ENCODE results near the gene CAMK1D. TPM values are rescaled to one million over a fixed set of nuclear protein-coding genes. Genes with fewer than 3 reads are reported as not detected.

CAMK1D gene
- polyA plus RNA-seq, 1 of the 3 experiments (the other 2 are of a cell fraction), result 4.1 TPM

DNA sequence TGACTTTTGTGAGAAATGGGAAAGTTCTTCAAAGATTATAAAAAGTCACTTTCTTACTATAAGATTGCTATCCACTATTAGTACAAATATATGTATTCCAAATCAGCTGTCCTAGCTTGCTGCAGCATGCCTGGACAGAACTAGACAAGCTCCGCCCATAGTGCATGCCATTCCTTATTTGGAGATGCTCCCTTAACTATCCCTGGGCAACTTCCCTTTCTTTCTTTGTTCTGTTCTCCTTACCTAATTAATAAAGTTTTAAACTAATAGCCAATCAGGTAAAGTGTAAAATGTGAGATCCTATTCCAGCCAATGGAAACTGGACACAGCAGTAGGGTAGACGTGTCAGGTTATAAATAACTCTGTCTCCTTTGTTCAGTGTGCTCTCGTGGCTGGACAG is 281.9 kb downstream of the CAMK1D start:
- POLR2A ChIA-PET, result no interaction called here
- CTCF ChIA-PET, result no interaction called here
- no peaks in the 10 kb centered on the region; a peak in 1 of 4 replicates for H3K4me1 ChIP-seq (ENCODE audit: control insufficient read depth in 1 of 2, insufficient read depth in 2 of 2, low read depth in 1 of 2, low read length in 1 of 2)
- 81% methylated on average over 3 of the region's 3 CpGs for WGBS (ENCODE audit: low lambda C conversion rate)
- DNase-seq, result no peak
- H3K9me2 ChIP-seq, result no peaks in the 10 kb centered on the region
- no peak overlapping the region for H3K4me3 ChIP-seq (ENCODE audit: low read depth in 2 of 2, low read length in 1 of 2)
- peaks cover 3% of the 10 kb centered on the region for H3F3A ChIP-seq (replicated peaks; ENCODE audit: insufficient read depth)
- H4K20me1 ChIP-seq (ENCODE audit: insufficient read depth), result no peaks in the 10 kb centered on the region
- H2AFZ ChIP-seq (ENCODE audit: low read depth), result no peak overlapping the region
- H3K9me3 ChIP-seq, result no peaks in the 10 kb centered on the region
- no peak overlapping the region for H3K27ac ChIP-seq (ENCODE audit: low read depth in 2 of 2, low read length in 1 of 2)
- no peak overlapping the region for H3K4me2 ChIP-seq
- no peaks in the 10 kb centered on the region for H3K27me3 ChIP-seq (ENCODE audit: insufficient read depth)
- no peak for TF ChIP-seq GABPA (IDR thresholded peaks at IDR 0.05; ENCODE audit: low read depth)
- TF ChIP-seq JUND (IDR thresholded peaks at IDR 0.05), result no peak
- TF ChIP-seq, protein P1, sequence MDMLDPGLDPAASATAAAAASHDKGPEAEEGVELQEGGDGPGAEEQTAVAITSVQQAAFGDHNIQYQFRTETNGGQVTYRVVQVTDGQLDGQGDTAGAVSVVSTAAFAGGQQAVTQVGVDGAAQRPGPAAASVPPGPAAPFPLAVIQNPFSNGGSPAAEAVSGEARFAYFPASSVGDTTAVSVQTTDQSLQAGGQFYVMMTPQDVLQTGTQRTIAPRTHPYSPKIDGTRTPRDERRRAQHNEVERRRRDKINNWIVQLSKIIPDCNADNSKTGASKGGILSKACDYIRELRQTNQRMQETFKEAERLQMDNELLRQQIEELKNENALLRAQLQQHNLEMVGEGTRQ (IDR thresholded peaks at IDR 0.05; ENCODE audit: borderline replicate concordance, low read depth, low read length), result no peak
- no peak for TF ChIP-seq MXI1 (IDR thresholded peaks at IDR 0.05; ENCODE audit: low read depth, low read length)
- no peak for TF ChIP-seq NFIC (IDR thresholded peaks at IDR 0.05; ENCODE audit: borderline replicate concordance)
- TF ChIP-seq, protein P2, sequence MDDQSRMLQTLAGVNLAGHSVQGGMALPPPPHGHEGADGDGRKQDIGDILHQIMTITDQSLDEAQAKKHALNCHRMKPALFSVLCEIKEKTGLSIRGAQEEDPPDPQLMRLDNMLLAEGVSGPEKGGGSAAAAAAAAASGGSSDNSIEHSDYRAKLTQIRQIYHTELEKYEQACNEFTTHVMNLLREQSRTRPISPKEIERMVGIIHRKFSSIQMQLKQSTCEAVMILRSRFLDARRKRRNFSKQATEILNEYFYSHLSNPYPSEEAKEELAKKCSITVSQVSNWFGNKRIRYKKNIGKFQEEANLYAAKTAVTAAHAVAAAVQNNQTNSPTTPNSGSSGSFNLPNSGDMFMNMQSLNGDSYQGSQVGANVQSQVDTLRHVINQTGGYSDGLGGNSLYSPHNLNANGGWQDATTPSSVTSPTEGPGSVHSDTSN (IDR thresholded peaks at IDR 0.05), result no peak
- TF ChIP-seq MEF2A (IDR thresholded peaks at IDR 0.05; ENCODE audit: borderline replicate concordance, low read depth), result no peak
- TF ChIP-seq, protein P3, sequence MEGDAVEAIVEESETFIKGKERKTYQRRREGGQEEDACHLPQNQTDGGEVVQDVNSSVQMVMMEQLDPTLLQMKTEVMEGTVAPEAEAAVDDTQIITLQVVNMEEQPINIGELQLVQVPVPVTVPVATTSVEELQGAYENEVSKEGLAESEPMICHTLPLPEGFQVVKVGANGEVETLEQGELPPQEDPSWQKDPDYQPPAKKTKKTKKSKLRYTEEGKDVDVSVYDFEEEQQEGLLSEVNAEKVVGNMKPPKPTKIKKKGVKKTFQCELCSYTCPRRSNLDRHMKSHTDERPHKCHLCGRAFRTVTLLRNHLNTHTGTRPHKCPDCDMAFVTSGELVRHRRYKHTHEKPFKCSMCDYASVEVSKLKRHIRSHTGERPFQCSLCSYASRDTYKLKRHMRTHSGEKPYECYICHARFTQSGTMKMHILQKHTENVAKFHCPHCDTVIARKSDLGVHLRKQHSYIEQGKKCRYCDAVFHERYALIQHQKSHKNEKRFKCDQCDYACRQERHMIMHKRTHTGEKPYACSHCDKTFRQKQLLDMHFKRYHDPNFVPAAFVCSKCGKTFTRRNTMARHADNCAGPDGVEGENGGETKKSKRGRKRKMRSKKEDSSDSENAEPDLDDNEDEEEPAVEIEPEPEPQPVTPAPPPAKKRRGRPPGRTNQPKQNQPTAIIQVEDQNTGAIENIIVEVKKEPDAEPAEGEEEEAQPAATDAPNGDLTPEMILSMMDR (IDR thresholded peaks at IDR 0.05), result no peak
- no peak for TF ChIP-seq SMC3 (IDR thresholded peaks at IDR 0.05; ENCODE audit: low read depth, low read length)
- TF ChIP-seq POLR2AphosphoS5 (IDR thresholded peaks at IDR 0.05; ENCODE audit: low read depth, low read length), result no peak
- no peaks in the 10 kb centered on the region for H3K79me2 ChIP-seq (ENCODE audit: insufficient read depth)
- H3K36me3 ChIP-seq (replicated peaks in 1 of 2; ENCODE audit: control insufficient read depth in 1 of 2, insufficient read depth in 2 of 2, low read length in 1 of 2), result no peaks in the 10 kb centered on the region
- H3K9ac ChIP-seq, result no peak overlapping the region

DNA sequence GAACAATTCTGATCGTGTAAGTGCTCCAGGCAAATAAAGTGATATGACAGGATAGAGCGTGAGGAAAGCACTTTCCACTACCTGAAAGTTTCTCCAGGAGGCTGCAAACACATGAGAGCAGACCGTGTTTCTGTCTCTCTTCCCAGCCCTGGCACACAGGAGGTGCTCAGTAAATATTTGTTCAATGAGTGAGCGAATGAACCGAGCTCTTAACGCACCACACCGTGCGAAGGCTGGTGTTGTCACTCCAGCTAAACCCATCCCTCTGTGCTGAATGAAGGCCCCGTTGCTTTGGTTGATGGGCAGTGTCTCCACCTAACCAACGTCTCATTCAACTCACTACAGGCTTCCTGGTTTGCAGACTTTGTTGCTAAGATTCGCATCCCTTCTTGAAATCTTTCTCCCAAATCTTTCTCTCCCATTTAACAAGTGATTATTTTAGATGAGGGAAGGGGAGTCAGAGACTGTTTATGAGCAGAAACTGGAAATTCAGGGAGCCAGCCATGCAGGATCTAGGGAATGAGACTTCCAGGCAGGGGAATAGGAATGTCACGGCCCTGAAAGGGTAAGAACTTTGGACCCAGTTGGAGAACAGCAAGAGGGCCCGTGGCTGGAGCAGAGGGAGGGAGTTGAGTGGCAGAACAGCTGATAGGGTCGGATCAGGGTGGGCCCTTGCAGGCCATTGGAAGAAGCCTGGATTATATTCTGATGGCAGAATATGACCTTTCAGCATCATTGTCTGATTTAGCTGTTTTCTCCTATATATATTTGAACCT is 282.6 kb downstream of the CAMK1D start:
- no peak overlapping the region for H2AFZ ChIP-seq (ENCODE audit: low read depth)
- H3K4me2 ChIP-seq, result no peak overlapping the region
- H3K4me1 ChIP-seq (ENCODE audit: control insufficient read depth in 1 of 2, insufficient read depth in 2 of 2, low read depth in 1 of 2, low read length in 1 of 2), result no peaks in the 10 kb centered on the region; a peak in 1 of 4 replicates
- CTCF ChIA-PET, result no interaction called here
- H3K9me2 ChIP-seq, result no peaks in the 10 kb centered on the region
- no peaks in the 10 kb centered on the region for H3K9me3 ChIP-seq
- no peaks in the 10 kb centered on the region for H4K20me1 ChIP-seq (ENCODE audit: insufficient read depth)
- no peaks in the 10 kb centered on the region for H3K27me3 ChIP-seq (ENCODE audit: insufficient read depth)
- no peak overlapping the region for H3K9ac ChIP-seq
- no peak overlapping the region for H3K27ac ChIP-seq (ENCODE audit: low read depth in 2 of 2, low read length in 1 of 2)
- H3F3A ChIP-seq (replicated peaks; ENCODE audit: insufficient read depth), result no peaks in the 10 kb centered on the region
- TF ChIP-seq RAD21 (IDR thresholded peaks at IDR 0.05; ENCODE audit: low read length) (no peak), RCOR1 (IDR thresholded peaks at IDR 0.05; ENCODE audit: low read length) (no peak), MEF2A (IDR thresholded peaks at IDR 0.05; ENCODE audit: borderline replicate concordance, low read depth) (no peak), TAF1 (IDR thresholded peaks at IDR 0.05; ENCODE audit: borderline replicate concordance, low read depth, low read length) (no peak), POLR2AphosphoS5 (IDR thresholded peaks at IDR 0.05; ENCODE audit: low read depth, low read length) (no peak), ELF1 (IDR thresholded peaks at IDR 0.05) (no peak), FOSL2 (IDR thresholded peaks at IDR 0.05; ENCODE audit: borderline replicate concordance, low read depth) (no peak), FOXJ3 (CRISPR knock-in tag; IDR thresholded peaks at IDR 0.05) (no peak), SMC3 (IDR thresholded peaks at IDR 0.05; ENCODE audit: low read depth, low read length) (no peak), SIN3A (IDR thresholded peaks at IDR 0.05; ENCODE audit: borderline replicate concordance, low read depth, low read length) (no peak), TEAD4 (IDR thresholded peaks at IDR 0.05; ENCODE audit: borderline replicate concordance, insufficient read depth) (no peak)
- TF ChIP-seq, protein P4, sequence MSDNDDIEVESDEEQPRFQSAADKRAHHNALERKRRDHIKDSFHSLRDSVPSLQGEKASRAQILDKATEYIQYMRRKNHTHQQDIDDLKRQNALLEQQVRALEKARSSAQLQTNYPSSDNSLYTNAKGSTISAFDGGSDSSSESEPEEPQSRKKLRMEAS (IDR thresholded peaks at IDR 0.05; ENCODE audit: low read depth), result no peak
- TF ChIP-seq, protein P1 (IDR thresholded peaks at IDR 0.05; ENCODE audit: borderline replicate concordance, low read depth, low read length), result no peak
- TF ChIP-seq, protein P2 (IDR thresholded peaks at IDR 0.05), result no peak
- 73% methylated on average over 14 of the region's 14 CpGs for WGBS (ENCODE audit: low lambda C conversion rate)
- H3K36me3 ChIP-seq (replicated peaks in 1 of 2; ENCODE audit: control insufficient read depth in 1 of 2, insufficient read depth in 2 of 2, low read length in 1 of 2), result no peaks in the 10 kb centered on the region
- no peak overlapping the region for H3K4me3 ChIP-seq (ENCODE audit: low read depth in 2 of 2, low read length in 1 of 2)
- no peak for DNase-seq
- no peaks in the 10 kb centered on the region for H3K79me2 ChIP-seq (ENCODE audit: insufficient read depth)
- POLR2A ChIA-PET, result no interaction called here

All from SK-N-SH (cell line).